Prostate gland (tissue), 2 donors: ENCODE measurements around the gene USP13.

Experiments
- CTCF ChIP-seq, 4 experiments: fragments of 200-600 bp in 2 of 4; fragments of 450-650 bp in 2 of 4; sonication (generic) in 2 of 4; IDR thresholded peaks; 1 replicate in 3 of 4; 2 replicates in 1 of 4; pipeline ENCODE4 v1.5.1; 2016 to 2019; ENCODE audit warnings: antibody characterized with exemption in 4 of 4, mild to moderate bottlenecking in 2 of 4, moderate library complexity in 2 of 4
- POLR2A ChIP-seq: fragments of 450-650 bp; IDR thresholded peaks from one replicate; pipeline ENCODE4 v1.6.1; 2016; ENCODE audit warnings: antibody characterized with exemption, mild to moderate bottlenecking

- TF ChIP-seq CTCF (IDR thresholded peaks at IDR 0.05) (no peak), POLR2A (no peak)
Observed at GRCh38 chr3:179745716-179746115, 92.9 kb downstream of the USP13 start.
